ENCODE measurements around the gene TMED5. TPM values are rescaled to one million over a fixed set of nuclear protein-coding genes. Genes with fewer than 3 reads are reported as not detected.

The TMED5 gene
- total and polyA plus RNA-seq, 2 of the 4 experiments (the other 2 are of a cell fraction) = 20.1 to 38.1 TPM

- Histone ChIP-seq H3K4me3 (ENCODE audit: insufficient read depth, low read depth, low read length) (no peak overlapping the region), H3K4ac (ENCODE audit: low read depth, low read length) (no peak overlapping the region), H3K23ac (ENCODE audit: low read depth, low read length) (no peak overlapping the region), H3K9ac (ENCODE audit: low read depth, low read length) (no peak overlapping the region), H3K4me2 (ENCODE audit: low read depth, low read length) (no peak overlapping the region), H3K9me1 (ENCODE audit: insufficient read depth, low read length) (no peaks in the 10 kb centered on the region), H3K56ac (ENCODE audit: extremely low read depth, insufficient read depth, low read length) (no peak overlapping the region), H2AK9ac (replicated peaks; ENCODE audit: low read depth, low read length, poor library complexity) (no peak overlapping the region), H3K27ac (ENCODE audit: insufficient read depth, low read length) (no peak overlapping the region), H4K5ac (ENCODE audit: low read depth, low read length) (no peak overlapping the region), H4K91ac (ENCODE audit: insufficient read depth, low read depth, low read length) (no peak overlapping the region), H2BK20ac (ENCODE audit: low read depth, low read length) (no peak overlapping the region), H4K8ac (ENCODE audit: low read depth in 2 of 2, low read length in 2 of 2) (no peak overlapping the region), H3K18ac (ENCODE audit: low read depth, low read length) (no peak overlapping the region), H3K79me1 (ENCODE audit: low read depth in 1 of 2, low read length in 2 of 2) (peaks cover 3 to 10% of the 10 kb centered on the region in 2 experiments; a peak in 3 of 4 replicates), H3K27me3 (ENCODE audit: control insufficient read depth, insufficient read depth, low read length) (no peaks in the 10 kb centered on the region), H3K14ac (replicated peaks; ENCODE audit: low read depth, low read length) (no peak overlapping the region), H2BK15ac (ENCODE audit: low read depth, low read length) (no peak overlapping the region), H2AFZ (replicated peaks; ENCODE audit: low read length, poor library complexity) (no peak overlapping the region), H4K20me1 (ENCODE audit: insufficient read depth, low read length) (no peaks in the 10 kb centered on the region), H2BK120ac (ENCODE audit: low read depth, low read length) (no peak overlapping the region), H3K36me3 (ENCODE audit: control insufficient read depth, insufficient read depth, low read length) (peaks cover 1% of the 10 kb centered on the region; the same call in 1 of the 2 replicates), H3K4me1 (ENCODE audit: control insufficient read depth, insufficient read depth, low read length) (no peaks in the 10 kb centered on the region), H2AK5ac (ENCODE audit: low read depth, low read length) (no peak overlapping the region), H3K9me3 (ENCODE audit: control insufficient read depth, insufficient read depth, low read length) (no peaks in the 10 kb centered on the region), H2BK5ac (ENCODE audit: low read depth, low read length, poor library complexity, severe bottlenecking) (no peak overlapping the region)
- BruUV-seq (replicated peaks) = no TSS peak
- POLR2A ChIA-PET (ENCODE audit: unreplicated experiment) = no interaction called here
- CTCF ChIA-PET = no interaction called here
- dilution Hi-C loops (cut with HindIII; ENCODE audit: low sequenced_read_pairs, unreplicated experiment) (no loop called here), in situ Hi-C loops (cut with MboI; ENCODE audit: low sequenced_read_pairs) (no loop called here), intact Hi-C loops (cut with micrococcal nuclease) (no loop called here)
- ATAC-seq (ENCODE audit: low read depth) (no peak), DNase-seq (no peak)
- WGBS, 2 experiments (ENCODE audit: extremely low coverage in 2 of 2, insufficient read length in 1 of 2) = no CpG with 5 or more reads among the region's 3 CpGs
- TF ChIP-seq POLR2A (IDR thresholded peaks at IDR 0.05; ENCODE audit: low read depth, low read length) (no peak), RCOR1 (IDR thresholded peaks at IDR 0.05; ENCODE audit: insufficient replicate concordance, low read length) (no peak), MXI1 (IDR thresholded peaks at IDR 0.05; ENCODE audit: borderline replicate concordance, low read depth, low read length) (no peak), RFX5 (IDR thresholded peaks at IDR 0.05; ENCODE audit: low read depth, low read length) (no peak), CEBPB (IDR thresholded peaks at IDR 0.05; ENCODE audit: low read depth, low read length) (no peak)
Observed at GRCh38 chr1:93190432-93190831, 10.2 kb upstream of the TMED5 start.

All from IMR-90 (cell line).